HG03066 (cell line): ENCODE measurements around the gene CDH11.

Experiments
- ATAC-seq: cut with Tn5 transposase; IDR thresholded peaks from one replicate; pipeline ENCODE4 v1.9.1; 2021; ENCODE audit warnings: low read depth; ENCODE audit not compliant: unreplicated experiment

CDH11 gene, protein sequence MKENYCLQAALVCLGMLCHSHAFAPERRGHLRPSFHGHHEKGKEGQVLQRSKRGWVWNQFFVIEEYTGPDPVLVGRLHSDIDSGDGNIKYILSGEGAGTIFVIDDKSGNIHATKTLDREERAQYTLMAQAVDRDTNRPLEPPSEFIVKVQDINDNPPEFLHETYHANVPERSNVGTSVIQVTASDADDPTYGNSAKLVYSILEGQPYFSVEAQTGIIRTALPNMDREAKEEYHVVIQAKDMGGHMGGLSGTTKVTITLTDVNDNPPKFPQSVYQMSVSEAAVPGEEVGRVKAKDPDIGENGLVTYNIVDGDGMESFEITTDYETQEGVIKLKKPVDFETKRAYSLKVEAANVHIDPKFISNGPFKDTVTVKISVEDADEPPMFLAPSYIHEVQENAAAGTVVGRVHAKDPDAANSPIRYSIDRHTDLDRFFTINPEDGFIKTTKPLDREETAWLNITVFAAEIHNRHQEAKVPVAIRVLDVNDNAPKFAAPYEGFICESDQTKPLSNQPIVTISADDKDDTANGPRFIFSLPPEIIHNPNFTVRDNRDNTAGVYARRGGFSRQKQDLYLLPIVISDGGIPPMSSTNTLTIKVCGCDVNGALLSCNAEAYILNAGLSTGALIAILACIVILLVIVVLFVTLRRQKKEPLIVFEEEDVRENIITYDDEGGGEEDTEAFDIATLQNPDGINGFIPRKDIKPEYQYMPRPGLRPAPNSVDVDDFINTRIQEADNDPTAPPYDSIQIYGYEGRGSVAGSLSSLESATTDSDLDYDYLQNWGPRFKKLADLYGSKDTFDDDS

DNA sequence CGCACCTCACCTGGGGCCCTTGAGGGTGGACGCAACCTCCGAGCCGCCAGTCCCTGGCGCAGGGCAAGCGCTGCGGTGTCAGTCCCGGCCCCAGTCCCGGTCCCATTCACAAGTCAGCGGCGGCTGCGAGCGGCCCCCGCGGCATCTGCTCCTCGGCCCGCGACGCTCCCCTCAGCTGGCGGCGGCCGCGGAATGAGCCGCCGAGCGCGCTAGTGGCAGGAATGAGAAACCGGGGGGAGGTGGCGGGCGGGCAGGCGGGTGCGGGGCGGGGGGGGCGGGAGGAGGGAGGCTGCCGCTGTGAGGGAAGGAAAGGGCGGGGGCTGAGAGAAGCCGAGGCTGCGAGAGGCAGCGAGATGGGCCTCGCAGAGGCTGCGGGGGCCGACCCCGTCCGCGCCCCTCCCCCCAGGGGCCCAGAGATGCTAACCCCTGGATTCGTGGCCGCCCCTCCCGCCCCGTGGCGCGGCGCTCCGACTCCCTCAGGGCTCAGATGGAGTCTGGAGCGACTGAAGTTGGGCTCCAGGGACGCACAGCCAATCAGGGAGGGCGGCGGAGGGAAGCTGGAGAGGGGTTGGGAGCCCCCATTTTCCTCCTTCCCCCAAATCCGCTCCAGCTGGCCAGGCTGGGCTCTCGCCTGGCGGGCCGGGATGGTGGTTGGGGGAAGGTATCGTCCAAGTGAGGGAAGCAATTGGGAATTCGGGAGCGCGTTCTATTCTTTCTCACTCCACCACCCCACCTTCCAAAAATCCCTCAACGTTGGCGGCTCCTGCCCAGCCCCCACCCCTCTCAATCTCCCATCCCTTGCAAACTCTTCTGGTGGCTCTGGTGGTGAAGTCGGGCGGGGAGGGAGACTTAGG lies at the start of gene CDH11:
TSS of gene CDH11 (minus strand) at position 194 of the 854 bp plus-strand sequence. CDS start 117,194 bp downstream, outside the sequence.
- ATAC-seq, result no peak

DNA sequence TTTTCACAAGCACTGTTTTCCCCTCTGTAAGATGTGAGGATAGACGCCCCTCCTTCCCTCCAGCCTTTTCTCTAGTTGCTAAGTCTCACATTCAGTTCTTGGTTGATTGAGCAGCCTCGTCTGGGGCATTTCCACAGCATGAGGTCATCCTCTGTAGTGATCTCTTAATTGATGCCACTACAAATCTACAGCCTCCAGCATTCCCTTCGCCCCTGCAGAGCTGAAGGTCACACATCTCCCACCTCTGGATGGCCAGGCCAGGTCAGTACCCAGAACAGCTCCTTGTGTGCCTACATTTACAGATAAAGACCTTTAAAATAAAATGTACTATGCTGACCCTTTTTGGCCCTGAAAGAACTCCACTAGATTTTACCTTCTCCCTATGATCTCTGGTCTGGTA lies 32.5 kb upstream of the CDH11 start:
- no peak for ATAC-seq

DNA sequence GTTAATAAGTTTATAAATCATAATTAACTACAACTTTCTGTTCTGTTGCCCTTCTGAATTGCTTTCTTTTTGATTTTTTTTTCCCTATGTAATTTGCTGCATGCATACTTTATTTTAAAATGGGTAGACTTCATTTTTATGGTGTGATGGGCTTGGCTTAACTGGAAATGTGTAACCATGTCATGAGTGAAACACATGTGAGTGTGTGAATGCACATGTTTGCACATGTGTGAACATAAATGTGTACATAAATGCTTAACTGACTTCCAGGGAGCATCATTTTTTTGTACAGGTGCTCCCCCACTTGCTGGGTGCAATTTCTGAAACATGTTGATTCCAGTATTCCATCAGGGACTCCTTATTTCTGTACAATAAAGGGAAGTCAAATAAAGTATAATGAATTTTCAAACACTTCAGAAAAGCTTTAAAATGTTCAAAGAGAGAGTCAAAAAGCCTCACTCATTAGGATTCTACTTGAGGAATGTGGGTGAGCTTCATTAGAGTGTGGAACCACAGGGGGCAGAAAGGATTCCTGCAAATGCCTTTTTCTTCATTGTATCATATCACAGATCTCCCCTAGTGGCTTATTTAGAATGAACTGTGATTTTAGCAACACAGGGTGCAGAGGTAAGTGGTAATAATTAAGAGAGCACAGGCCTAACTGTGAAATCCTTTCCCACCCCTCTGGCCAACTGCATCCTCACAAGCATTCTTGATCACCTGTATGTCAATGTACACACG lies 31.7 kb upstream of the CDH11 start:
- ATAC-seq, result no peak

DNA sequence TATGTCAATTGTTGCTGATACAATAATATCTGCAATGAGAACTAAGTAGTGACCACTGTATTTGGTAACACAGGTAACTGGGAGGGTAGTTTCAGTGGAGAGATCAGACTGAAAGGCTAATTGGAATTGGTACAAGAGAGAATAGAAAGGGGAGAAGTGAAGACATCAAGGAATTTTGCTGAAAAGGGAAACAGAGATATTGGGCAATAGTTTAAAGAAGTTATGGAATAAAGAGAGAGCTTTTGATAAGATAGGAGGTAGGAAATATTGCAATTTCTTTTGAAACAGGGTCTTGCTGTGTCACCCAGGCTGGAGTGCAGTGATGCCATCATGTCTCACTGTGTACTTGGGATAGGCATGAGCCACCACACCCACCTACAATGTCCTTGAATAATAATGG lies 26.9 kb upstream of the CDH11 start:
- no peak for ATAC-seq

DNA sequence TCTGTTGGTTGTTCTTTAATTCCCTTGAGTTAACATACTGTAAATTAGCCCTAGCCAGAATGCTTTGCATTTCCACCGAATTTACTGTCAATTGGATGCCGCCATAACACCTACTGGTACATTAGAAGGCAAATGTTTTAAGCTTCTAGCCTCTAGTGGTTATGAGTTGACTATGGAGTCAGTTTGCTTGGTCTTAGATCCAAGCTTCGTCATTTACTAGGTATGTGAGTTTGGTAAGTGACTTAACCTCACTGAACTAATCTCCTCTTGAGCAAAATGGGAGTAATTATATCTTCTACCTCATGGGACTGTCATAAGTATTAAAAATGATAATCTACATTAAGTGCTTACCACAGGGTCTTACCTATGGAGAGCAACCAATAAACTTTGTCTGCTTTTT lies 20.4 kb upstream of the CDH11 start:
- no peak for ATAC-seq

DNA sequence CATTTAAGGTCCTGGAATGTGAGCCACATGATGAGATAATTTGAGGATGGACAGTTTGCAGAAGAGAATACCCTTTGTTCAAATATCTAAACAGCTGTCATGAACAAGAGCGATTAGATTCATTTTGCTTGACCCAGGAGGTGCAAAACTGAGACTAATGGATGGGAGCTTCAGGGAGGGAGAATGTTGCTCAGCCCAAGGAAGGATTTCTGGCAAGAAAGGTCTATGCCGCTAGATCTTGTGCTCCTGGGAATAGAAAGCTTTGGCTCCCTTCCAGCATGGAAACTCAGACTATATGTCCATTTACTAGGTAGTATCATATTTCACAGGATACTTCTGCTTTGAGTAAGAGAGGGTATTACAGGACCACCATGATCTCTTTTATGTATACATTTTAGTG lies 14.8 kb upstream of the CDH11 start:
- no peak for ATAC-seq

DNA sequence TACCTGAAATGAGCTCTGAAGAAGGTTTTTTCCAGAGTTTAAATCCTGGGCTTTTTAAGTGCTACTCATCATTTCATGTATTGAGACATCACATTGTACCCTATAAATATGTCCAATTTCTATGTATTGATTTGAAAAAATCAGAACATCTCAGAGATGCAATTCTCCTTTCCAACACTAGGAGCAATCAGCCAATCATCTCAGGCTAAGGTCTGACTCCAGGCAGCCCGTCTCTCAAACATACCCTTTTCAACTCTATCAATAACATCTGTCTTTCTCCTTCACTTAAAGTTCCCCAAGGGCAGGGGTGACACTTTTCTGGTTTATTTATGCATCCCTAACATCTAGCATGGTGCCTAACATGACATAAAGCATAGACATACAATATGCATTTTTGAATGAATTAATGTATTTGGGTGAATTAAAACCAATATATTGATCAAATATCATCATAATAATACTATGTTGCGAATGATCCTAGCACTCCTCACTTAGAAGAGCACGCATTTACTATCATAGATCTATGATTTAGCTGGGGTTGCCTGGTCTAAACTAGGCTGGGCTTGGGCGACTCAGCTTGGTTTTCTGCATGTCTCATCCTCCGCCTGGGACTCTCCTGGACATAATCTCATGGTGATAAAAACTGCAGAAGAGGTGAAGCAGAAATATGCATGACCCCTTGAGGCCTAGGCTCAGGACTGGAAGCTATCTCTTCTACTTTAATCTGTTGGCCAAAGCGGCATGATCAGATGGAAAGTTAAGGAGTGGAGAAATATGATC lies 5.2 kb upstream of the CDH11 start:
- no peak for ATAC-seq

DNA sequence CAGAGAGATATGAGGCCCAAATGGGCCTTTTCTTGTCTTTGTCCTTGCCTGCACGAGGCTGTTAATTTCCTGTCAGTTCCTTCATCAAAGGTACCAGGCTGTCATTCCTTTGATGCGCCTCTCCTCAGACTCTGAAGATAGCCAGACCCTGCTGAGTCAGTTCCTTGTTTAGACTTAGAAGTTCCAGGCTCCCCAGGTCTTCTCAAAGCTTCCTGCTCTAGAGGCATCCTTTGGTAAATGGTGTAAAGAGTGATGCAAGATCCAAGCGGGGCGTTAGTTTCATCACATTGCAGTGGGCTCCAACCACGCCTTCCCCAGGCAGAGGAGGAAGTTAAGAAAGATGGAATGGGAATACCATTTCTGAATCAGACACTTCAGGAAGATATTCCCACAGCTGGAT lies 4.0 kb upstream of the CDH11 start:
- no peak for ATAC-seq

DNA sequence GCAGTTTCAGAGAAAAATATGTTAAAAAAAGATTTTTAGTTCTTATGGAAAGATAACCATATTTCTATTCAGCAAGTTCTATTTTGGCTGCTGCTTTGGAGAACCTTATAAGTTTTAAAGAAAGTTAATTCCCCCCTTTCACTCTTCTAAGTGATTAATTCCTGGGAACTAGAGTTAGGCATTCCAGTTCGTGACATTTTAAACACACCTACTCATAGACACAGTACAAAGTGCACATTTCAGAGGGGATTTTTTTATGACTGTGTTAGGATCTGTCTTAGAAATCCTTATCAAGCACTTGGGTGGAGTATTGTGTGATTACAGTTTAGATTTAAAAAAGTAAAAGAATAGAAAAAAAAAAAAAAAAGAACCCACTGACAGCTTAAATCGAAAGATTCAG lies 3.5 kb upstream of the CDH11 start:
- no peak for ATAC-seq

DNA sequence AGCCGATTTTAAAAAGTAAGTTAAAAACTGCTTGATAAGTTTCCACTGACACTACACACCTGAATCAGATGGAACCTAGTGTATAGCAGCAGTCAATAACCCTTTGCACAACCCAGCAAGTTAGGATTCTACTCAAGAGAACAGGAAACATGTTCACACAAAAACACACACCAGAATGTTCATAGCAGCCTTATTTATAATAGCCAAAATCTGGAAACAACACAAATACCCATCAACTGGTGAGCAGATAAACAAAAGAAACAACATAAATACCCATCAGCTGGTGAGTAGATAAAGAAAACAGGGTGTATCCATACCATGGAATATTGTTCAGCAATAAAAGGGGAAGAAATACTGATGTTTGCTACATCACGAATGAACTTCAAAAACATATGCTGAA lies 2.7 kb upstream of the CDH11 start:
- no peak for ATAC-seq

DNA sequence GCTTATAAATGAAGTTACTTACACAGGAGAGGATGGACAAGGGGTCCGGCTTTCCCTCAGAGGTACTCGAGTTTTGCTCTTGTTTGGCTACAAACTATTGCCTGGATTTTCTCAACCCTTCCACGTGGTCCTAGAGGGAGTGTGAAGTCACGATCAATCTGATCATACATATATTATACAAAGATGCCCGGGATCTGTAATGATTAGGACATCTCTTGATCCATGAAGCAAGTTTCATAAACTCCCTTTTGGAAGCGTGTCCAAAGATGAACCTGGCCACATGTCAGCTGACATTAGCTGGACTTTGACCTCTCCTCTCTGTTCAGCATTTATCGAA lies 2.3 kb upstream of the CDH11 start:
- ATAC-seq, result no peak

DNA sequence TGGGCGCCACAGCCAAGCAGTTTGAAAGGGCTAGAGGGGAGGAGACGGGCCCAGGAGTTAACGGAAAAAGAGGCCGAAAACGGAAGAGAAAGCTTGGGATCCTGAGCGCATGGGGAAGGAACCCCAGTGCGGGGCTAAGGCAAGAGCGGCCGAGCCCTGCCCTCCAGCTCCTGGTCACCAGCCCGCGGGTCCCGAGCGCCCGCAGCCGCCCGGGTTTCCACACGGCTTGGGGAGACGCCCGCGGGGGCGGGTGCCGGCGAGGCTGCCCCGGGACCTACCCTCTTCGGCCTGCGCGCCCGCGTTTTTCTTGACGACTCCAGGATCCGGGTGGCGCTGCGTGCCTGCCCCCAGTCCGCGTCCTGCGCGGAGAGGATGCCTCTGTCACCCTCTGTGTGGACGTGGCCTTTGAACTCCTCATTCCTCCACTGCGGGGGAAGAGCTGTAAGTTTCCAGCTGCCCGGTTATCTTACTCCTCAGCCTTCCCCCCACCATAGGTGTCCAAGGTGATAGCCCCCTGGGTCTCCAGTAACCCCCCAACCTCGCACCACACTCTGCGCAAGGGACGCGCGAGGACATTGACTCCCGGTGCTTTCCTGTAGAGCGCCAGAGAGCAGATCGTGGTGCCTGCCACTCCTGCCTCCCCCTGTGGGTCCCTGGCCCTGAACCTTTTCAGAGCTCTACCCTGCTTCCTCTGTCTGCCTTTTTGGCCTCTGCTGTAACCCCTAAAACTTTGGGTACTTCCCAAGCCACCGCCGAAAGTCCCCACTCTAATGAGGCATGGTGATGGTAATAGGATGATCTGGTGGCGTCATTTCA lies 1.7 kb upstream of the CDH11 start:
- no peak for ATAC-seq

DNA sequence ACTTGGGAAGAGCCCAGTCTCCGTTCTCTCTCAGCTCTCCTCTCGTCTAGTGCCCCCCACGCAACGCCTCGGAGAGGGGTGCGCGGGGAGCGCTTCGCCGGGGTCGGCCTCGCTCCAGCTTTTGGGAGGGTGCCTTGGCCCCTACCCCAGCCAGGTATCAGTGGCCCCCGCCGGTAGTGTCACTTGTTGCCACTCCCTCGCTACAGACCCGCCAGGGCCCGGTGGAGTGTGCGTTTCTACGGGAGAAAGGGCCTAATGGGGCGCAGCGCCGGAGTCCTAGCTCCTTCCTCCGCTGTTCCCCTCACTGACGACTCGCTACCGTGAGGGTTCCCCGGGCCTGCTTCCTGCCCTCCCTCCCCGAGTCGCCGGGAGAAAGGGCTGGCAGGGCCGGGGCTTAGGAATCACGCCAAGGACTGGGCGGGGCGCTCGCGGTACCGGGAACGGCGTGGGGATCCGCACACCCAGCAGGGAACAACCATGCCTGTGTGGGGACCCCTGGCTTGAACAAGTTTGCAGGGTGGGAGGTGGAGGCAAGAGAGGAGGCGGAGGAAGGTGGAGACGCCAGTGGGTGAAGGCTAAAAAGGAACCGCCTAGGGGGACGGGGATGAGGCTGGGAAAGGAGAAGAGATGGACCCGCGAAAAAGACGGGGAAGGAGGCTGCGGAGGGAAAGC lies 997 bp upstream of the CDH11 start:
- ATAC-seq, result no peak

DNA sequence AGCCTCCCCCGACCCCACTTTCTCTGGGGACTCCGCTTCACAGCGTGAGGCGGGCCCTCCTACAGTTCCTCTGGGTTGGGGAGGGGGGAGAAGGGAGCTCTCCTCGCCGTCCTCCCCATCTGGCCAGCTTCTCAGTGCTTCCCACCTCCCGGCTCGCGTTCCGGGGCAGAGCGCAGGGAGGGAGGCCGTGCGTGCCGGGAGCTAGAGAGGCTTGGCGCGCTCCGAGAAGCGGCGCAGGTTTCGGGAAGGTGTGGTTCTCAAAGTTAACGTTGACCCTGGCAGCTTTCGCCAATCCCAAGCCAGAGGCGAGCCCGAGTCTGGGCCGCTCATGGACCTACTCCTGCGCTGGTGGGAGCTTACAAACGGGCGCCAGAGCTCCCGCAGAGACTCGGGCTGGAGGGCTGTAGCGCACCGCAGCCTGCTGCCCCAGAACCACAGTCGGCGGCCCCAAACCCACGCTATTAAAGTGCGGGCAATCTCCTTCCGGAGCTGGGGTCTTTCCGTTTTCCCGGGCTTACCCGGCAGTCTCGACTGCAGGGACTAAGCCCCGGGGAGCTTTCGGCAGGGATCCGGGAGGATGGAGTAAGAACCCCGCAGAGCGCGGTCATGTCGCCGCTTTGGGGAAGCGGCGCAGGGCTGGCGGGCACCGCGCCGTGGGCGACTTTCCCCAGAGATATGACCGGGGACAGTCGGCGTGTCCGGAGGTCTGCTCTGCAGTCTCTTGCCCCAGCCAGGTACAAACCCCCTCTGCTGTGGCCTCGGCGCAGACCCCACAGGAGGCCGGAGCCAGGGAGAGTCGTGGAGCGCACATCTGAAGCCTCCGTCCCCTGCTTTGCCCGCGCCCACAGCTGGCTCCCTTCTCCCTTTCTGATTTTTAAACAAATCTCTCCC lies 787 bp downstream of the CDH11 start:
- no peak for ATAC-seq

DNA sequence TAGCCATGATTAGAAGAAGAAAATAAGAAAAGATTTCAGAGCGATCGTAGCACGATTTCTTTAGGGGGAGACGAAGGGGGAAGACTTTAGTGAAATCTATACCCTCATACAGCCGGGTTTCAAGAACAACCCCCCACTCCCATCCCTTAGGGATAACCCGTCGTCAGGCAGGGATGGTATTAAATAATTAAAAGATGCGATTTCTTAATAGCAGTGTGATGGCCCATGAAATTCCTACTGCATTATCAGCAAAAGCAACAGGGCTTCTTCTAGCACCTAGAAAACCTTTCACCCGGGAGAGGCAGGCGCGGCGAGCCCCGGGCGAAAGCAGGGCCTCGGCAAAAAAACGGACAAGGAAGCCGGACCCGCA lies 1.4 kb downstream of the CDH11 start:
- ATAC-seq, result no peak

DNA sequence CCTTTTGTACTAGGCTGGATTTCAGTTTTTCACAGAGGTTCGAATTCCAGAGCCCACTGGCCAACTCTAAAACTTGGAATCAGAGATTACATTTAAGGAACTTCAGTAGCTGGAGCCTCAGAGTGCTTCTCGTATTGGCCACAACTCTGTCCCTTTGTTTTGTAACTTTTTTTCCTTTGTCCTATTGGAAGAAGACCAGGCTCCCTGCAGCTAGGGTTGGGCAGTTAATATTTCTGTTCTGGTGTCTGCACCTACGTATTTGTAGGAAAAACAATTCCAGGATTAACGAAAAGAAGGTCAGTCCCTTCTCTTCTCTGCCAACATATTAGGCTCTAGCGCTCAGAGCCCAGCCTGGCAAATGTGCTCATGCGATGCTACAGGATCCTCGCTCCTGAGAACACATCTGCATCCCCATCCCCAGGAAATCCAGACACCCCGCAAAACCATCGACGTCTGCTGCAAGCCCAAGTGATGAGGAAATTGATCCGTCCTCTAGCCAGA lies 1.9 kb downstream of the CDH11 start:
- no peak for ATAC-seq

DNA sequence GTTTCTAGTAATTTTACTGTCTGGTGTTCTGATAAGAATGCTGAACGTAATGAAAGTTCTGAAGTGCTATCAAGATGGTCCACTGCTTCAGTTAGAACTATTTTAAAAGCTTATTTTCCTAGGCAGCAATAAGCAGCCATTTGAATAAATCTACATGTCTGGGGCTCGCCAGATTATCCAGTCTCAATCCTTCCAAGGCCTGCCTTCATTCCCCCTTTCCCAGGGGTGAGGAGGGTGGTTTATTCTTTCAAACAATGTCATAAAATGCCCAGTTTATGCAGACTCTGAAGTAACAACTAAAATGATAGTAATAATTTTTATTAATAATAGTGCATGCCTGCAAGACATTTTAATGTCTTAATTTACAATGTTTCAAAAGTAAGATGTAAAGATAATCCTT lies 2.4 kb downstream of the CDH11 start:
- no peak for ATAC-seq
